ENCODE data around the gene CAMK1D.
"Not testable (repeated sequence)": the region's sequence is repeated elsewhere in the genome, so short reads cannot be mapped to it uniquely, and the experiment has no call there.

The CAMK1D gene

DNA sequence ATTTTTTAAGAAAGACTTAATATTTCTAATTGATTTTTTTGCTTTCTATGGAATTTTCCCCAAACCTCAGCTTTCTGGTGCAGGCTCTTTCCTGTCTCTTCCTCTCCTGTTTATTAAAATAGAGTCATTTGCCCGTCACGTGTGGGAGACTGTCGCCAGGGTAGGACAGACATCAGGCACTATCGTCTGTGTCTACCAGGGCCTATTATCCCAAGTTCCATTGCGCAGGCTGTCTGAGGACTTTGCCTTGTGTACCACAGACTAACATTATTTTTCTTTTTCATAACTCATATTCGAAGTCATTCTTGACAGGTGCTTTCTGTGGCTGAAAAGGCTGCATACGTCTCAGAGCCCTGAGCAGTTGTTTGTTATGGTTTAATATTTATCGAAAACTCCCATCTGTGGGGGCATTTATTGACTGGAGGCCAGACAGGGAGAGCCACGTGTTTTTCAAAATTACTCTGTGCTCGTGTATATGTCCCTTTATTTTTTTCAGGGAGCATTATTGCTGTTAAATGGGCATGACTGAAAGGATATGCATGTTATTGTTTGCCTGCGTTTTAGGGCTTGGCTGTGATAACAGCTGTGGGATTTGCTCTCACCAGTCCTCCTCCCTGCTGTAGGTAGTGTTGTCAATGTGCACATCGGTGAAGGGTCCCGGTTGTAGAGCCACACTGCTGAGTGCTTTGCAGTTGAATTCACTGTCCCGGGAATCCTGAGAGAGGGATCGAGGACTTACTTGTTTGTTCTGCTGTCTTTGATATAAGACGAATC is 89.8 kb downstream of the CAMK1D start:
- Histone ChIP-seq H3K4me3 (ENCODE audit: insufficient read depth, low read depth, low read length) (no peak overlapping the region), H3K4me1 (ENCODE audit: control insufficient read depth, insufficient read depth, low read length) (no peaks in the 10 kb centered on the region), H3K36me3 (ENCODE audit: control insufficient read depth, insufficient read depth, low read length) (no peaks in the 10 kb centered on the region), H3K27me3 (ENCODE audit: control insufficient read depth, insufficient read depth, low read length, poor library complexity, severe bottlenecking) (no peaks in the 10 kb centered on the region), H3K27ac (ENCODE audit: insufficient read depth, low read depth, low read length, poor library complexity, severe bottlenecking) (no peak overlapping the region), H3K9me3 (ENCODE audit: control insufficient read depth, low read length) (no peaks in the 10 kb centered on the region)
- 95% methylated on average over 16 of the region's 16 CpGs for WGBS, 2 experiments

- WGBS, 2 experiments: 98 to 99% methylated on average over 6 of the region's 6 CpGs
- not testable (repeated sequence) for H3K27me3 ChIP-seq (ENCODE audit: control insufficient read depth, insufficient read depth, low read length, poor library complexity, severe bottlenecking); H3K9me3 ChIP-seq (ENCODE audit: control insufficient read depth, low read length); H3K4me3 ChIP-seq (ENCODE audit: insufficient read depth, low read depth, low read length); H3K4me1 ChIP-seq (ENCODE audit: control insufficient read depth, insufficient read depth, low read length); H3K27ac ChIP-seq (ENCODE audit: insufficient read depth, low read depth, low read length, poor library complexity, severe bottlenecking); H3K36me3 ChIP-seq (ENCODE audit: control insufficient read depth, insufficient read depth, low read length)
Measured at GRCh38 chr10:12439767-12440166, 90.4 kb downstream of the CAMK1D start.

GRCh38 chr10:12443026-12443425 is 93.7 kb downstream of the CAMK1D start:
- WGBS, 2 experiments: 95 to 96% methylated on average over 8 of the region's 8 CpGs
- no peak overlapping the region for H3K4me3 ChIP-seq (ENCODE audit: insufficient read depth, low read depth, low read length)
- no peak overlapping the region for H3K27ac ChIP-seq (ENCODE audit: insufficient read depth, low read depth, low read length, poor library complexity, severe bottlenecking)
- no peaks in the 10 kb centered on the region for H3K36me3 ChIP-seq (ENCODE audit: control insufficient read depth, insufficient read depth, low read length)
- H3K9me3 ChIP-seq (ENCODE audit: control insufficient read depth, low read length): no peaks in the 10 kb centered on the region
- no peaks in the 10 kb centered on the region for H3K27me3 ChIP-seq (ENCODE audit: control insufficient read depth, insufficient read depth, low read length, poor library complexity, severe bottlenecking)
- no peaks in the 10 kb centered on the region for H3K4me1 ChIP-seq (ENCODE audit: control insufficient read depth, insufficient read depth, low read length)

DNA sequence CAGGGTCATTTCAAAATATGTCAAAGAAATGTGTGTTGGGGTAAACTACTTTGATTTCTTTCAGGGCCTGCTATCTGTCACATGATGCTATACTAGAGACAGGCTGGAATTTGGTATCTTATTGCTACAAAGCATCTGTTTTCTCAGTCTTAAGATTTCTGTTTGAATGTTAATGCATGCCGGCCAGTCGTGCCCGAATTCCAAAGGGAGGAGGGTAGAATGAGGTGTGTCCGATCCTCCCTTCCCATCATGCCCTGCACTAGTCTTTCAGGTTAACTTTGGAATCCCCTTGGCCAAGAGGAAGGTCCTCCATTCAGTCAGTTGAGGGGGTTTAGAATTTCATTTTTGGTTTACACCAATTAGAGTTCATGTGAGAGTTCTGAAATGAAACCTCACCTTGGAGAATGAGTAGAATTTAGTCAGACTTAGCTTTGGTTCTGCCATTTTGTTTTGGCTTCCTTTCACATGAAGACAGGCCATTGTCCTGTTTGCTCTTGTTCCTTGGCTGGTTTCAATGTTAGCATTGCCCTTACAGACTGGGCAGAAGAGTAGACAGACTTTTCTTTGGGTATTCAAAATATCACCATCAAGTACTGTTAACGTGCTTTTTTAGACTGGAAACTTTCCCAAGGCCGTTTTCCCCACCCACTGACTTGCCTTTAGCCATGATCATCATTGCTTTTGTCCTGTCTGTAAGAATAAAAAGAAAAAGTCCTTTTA is 95.8 kb downstream of the CAMK1D start:
- no peaks in the 10 kb centered on the region for H3K4me1 ChIP-seq (ENCODE audit: control insufficient read depth, insufficient read depth, low read length)
- no peaks in the 10 kb centered on the region for H3K36me3 ChIP-seq (ENCODE audit: control insufficient read depth, insufficient read depth, low read length)
- H3K9me3 ChIP-seq (ENCODE audit: control insufficient read depth, low read length): no peaks in the 10 kb centered on the region
- H3K27ac ChIP-seq (ENCODE audit: insufficient read depth, low read depth, low read length, poor library complexity, severe bottlenecking): no peak overlapping the region
- H3K4me3 ChIP-seq (ENCODE audit: insufficient read depth, low read depth, low read length): no peak overlapping the region
- WGBS, 2 experiments: 68 to 74% methylated on average over 6 of the region's 6 CpGs
- H3K27me3 ChIP-seq (ENCODE audit: control insufficient read depth, insufficient read depth, low read length, poor library complexity, severe bottlenecking): no peaks in the 10 kb centered on the region

GRCh38 chr10:12445701-12446334 is 96.5 kb downstream of the CAMK1D start:
- Histone ChIP-seq H3K9me3 (ENCODE audit: control insufficient read depth, low read length) (no peaks in the 10 kb centered on the region), H3K4me3 (ENCODE audit: insufficient read depth, low read depth, low read length) (no peak overlapping the region), H3K4me1 (ENCODE audit: control insufficient read depth, insufficient read depth, low read length) (no peaks in the 10 kb centered on the region), H3K36me3 (ENCODE audit: control insufficient read depth, insufficient read depth, low read length) (no peaks in the 10 kb centered on the region), H3K27me3 (ENCODE audit: control insufficient read depth, insufficient read depth, low read length, poor library complexity, severe bottlenecking) (no peaks in the 10 kb centered on the region), H3K27ac (ENCODE audit: insufficient read depth, low read depth, low read length, poor library complexity, severe bottlenecking) (no peak overlapping the region)
- 78 to 94% methylated on average over 4 of the region's 4 CpGs for WGBS, 2 experiments

- WGBS, 2 experiments: 91 to 95% methylated on average over 2 to 3 of the region's 3 CpGs
- no peak overlapping the region for H3K27ac ChIP-seq (ENCODE audit: insufficient read depth, low read depth, low read length, poor library complexity, severe bottlenecking)
Measured at GRCh38 chr10:12448340-12448728, 99.0 kb downstream of the CAMK1D start.

GRCh38 chr10:12448729-12449391 is 99.5 kb downstream of the CAMK1D start:
- Histone ChIP-seq H3K27ac (ENCODE audit: insufficient read depth, low read depth, low read length, poor library complexity, severe bottlenecking) (no peak overlapping the region), H3K4me1 (ENCODE audit: control insufficient read depth, insufficient read depth, low read length) (no peaks in the 10 kb centered on the region), H3K36me3 (ENCODE audit: control insufficient read depth, insufficient read depth, low read length) (no peaks in the 10 kb centered on the region), H3K9me3 (ENCODE audit: control insufficient read depth, low read length) (no peaks in the 10 kb centered on the region), H3K27me3 (ENCODE audit: control insufficient read depth, insufficient read depth, low read length, poor library complexity, severe bottlenecking) (no peaks in the 10 kb centered on the region), H3K4me3 (ENCODE audit: insufficient read depth, low read depth, low read length) (no peak overlapping the region)
- WGBS, 2 experiments: 94 to 95% methylated on average over 18 of the region's 18 CpGs

More at GRCh38 chr10:12448340-12448728, 99.0 kb downstream of the CAMK1D start:
- Histone ChIP-seq H3K4me3 (ENCODE audit: insufficient read depth, low read depth, low read length) (no peak overlapping the region), H3K36me3 (ENCODE audit: control insufficient read depth, insufficient read depth, low read length) (no peaks in the 10 kb centered on the region), H3K27me3 (ENCODE audit: control insufficient read depth, insufficient read depth, low read length, poor library complexity, severe bottlenecking) (no peaks in the 10 kb centered on the region), H3K4me1 (ENCODE audit: control insufficient read depth, insufficient read depth, low read length) (no peaks in the 10 kb centered on the region), H3K9me3 (ENCODE audit: control insufficient read depth, low read length) (no peaks in the 10 kb centered on the region)

DNA sequence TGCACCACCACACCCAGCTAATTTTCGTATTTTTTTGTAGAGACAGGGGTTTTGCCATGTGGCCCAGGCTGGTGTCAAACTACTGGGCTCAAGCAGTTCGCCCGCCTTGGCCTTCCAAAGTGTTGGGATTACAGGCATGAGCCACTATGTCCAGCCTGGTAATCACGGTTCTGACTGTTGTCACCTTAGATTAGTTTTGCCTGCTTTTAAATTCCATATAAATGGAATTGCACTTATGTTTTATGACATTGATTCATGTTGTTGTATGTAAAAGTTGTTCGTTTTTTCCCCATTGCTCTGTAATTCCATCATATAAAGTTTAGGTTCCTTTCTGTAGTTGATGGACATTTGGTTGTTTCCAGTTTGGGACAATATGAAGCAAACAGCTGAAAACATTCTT is 106.0 kb downstream of the CAMK1D start:
- WGBS, 2 experiments: 95% methylated on average over 5 of the region's 5 CpGs

DNA sequence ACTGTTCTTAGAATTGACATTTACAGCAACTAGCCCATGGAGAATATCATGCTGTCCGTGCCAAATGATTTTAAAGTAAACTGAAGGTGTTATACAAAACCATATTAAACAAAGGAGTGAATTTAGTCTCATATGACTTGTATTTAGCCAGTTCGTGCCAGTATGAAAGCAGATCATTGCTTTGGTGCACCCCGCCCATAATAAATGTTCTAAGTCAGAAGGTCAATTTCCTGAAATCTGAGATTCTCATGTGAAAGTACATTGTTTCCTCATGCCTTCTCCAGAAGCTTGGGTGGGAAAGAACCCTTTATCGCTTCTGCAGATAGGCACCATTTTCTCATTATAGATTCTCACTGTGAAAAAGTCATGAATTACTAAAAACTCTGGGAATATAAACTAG is 106.4 kb downstream of the CAMK1D start:
- 71 to 78% methylated on average over 3 to 4 of the region's 4 CpGs for WGBS, 2 experiments
- H3K4me3 ChIP-seq (ENCODE audit: insufficient read depth, low read depth, low read length): no peak overlapping the region

More for the DNA sequence above, 106.0 kb downstream of the CAMK1D start:
- H3K4me1 ChIP-seq (ENCODE audit: control insufficient read depth, insufficient read depth, low read length): no peaks in the 10 kb centered on the region
- no peaks in the 10 kb centered on the region for H3K9me3 ChIP-seq (ENCODE audit: control insufficient read depth, low read length)
- H3K4me3 ChIP-seq (ENCODE audit: insufficient read depth, low read depth, low read length): no peak overlapping the region
- no peaks in the 10 kb centered on the region for H3K36me3 ChIP-seq (ENCODE audit: control insufficient read depth, insufficient read depth, low read length)
- no peak overlapping the region for H3K27ac ChIP-seq (ENCODE audit: insufficient read depth, low read depth, low read length, poor library complexity, severe bottlenecking)
- H3K27me3 ChIP-seq (ENCODE audit: control insufficient read depth, insufficient read depth, low read length, poor library complexity, severe bottlenecking): no peaks in the 10 kb centered on the region

GRCh38 chr10:12459340-12459739 is 110.0 kb downstream of the CAMK1D start:
- 89 to 90% methylated on average over 2 to 4 of the region's 4 CpGs for WGBS, 2 experiments
- H3K9me3 ChIP-seq (ENCODE audit: control insufficient read depth, low read length): no peaks in the 10 kb centered on the region
- H3K4me1 ChIP-seq (ENCODE audit: control insufficient read depth, insufficient read depth, low read length): no peaks in the 10 kb centered on the region
- H3K4me3 ChIP-seq (ENCODE audit: insufficient read depth, low read depth, low read length): no peak overlapping the region
- no peaks in the 10 kb centered on the region for H3K36me3 ChIP-seq (ENCODE audit: control insufficient read depth, insufficient read depth, low read length)
- H3K27ac ChIP-seq (ENCODE audit: insufficient read depth, low read depth, low read length, poor library complexity, severe bottlenecking): no peak overlapping the region
- no peaks in the 10 kb centered on the region for H3K27me3 ChIP-seq (ENCODE audit: control insufficient read depth, insufficient read depth, low read length, poor library complexity, severe bottlenecking)

More for the DNA sequence above, 106.4 kb downstream of the CAMK1D start:
- no peak overlapping the region for H3K27ac ChIP-seq (ENCODE audit: insufficient read depth, low read depth, low read length, poor library complexity, severe bottlenecking)
- H3K9me3 ChIP-seq (ENCODE audit: control insufficient read depth, low read length): no peaks in the 10 kb centered on the region
- no peaks in the 10 kb centered on the region for H3K36me3 ChIP-seq (ENCODE audit: control insufficient read depth, insufficient read depth, low read length)
- H3K27me3 ChIP-seq (ENCODE audit: control insufficient read depth, insufficient read depth, low read length, poor library complexity, severe bottlenecking): no peaks in the 10 kb centered on the region
- no peaks in the 10 kb centered on the region for H3K4me1 ChIP-seq (ENCODE audit: control insufficient read depth, insufficient read depth, low read length)
